HCT116 (cell line): ENCODE data around the gene ZNF346.

Experiments used
- FOSL1 ChIP-seq: IDR thresholded peaks from 2 replicates; pipeline ENCODE4 v1.6.1; 2012; ENCODE audit warnings: low read depth
- JUND ChIP-seq: IDR thresholded peaks from 2 replicates; pipeline ENCODE4 v1.6.1; 2012
- MAX ChIP-seq: IDR thresholded peaks from 2 replicates; pipeline ENCODE4 v1.6.1; 2012
- POLR2A ChIP-seq: IDR thresholded peaks from 2 replicates; pipeline ENCODE4 v1.7.0; 2011; ENCODE audit warnings: borderline replicate concordance; ENCODE audit not compliant: insufficient read depth, insufficient read length; ENCODE audit errors: extremely low read depth
- POLR2AphosphoS5 ChIP-seq: IDR thresholded peaks from 2 replicates; pipeline ENCODE4 v1.6.1; 2011; ENCODE audit warnings: mild to moderate bottlenecking, low read depth, low read length, moderate library complexity
- SIN3A ChIP-seq: IDR thresholded peaks from 2 replicates; pipeline ENCODE4 v1.6.1; 2012; ENCODE audit warnings: low read depth
- TCF7L2 ChIP-seq: IDR thresholded peaks from 2 replicates; pipeline ENCODE4 v1.7.0; 2011; ENCODE audit warnings: borderline replicate concordance, inconsistent platforms; ENCODE audit not compliant: insufficient read depth, insufficient read length; ENCODE audit errors: extremely low read depth
- TF ChIP-seq, protein P1 (sequence below), 3 experiments: fragments of 200-600 bp in 1 of 3; sonication (generic) in 1 of 3; IDR thresholded peaks in 2 of 3; conservative IDR thresholded peaks in 1 of 3; 2 replicates each; pipeline ENCODE4 v1.5.1; 2012 to 2017; ENCODE audit warnings: low read depth in 2 of 3, low read length in 2 of 3, antibody characterized with exemption in 1 of 3, borderline replicate concordance in 1 of 3, control low read depth in 1 of 3, mild to moderate bottlenecking in 1 of 3, mixed read lengths in 1 of 3, mixed run types in 1 of 3, moderate library complexity in 1 of 3; ENCODE audit not compliant: insufficient read depth in 1 of 3

- TF ChIP-seq POLR2A (no peak), SIN3A (no peak), JUND (no peak), FOSL1 (no peak), POLR2AphosphoS5 (no peak), MAX (no peak), TCF7L2 (no peak)
- TF ChIP-seq, protein P1, sequence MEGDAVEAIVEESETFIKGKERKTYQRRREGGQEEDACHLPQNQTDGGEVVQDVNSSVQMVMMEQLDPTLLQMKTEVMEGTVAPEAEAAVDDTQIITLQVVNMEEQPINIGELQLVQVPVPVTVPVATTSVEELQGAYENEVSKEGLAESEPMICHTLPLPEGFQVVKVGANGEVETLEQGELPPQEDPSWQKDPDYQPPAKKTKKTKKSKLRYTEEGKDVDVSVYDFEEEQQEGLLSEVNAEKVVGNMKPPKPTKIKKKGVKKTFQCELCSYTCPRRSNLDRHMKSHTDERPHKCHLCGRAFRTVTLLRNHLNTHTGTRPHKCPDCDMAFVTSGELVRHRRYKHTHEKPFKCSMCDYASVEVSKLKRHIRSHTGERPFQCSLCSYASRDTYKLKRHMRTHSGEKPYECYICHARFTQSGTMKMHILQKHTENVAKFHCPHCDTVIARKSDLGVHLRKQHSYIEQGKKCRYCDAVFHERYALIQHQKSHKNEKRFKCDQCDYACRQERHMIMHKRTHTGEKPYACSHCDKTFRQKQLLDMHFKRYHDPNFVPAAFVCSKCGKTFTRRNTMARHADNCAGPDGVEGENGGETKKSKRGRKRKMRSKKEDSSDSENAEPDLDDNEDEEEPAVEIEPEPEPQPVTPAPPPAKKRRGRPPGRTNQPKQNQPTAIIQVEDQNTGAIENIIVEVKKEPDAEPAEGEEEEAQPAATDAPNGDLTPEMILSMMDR (IDR thresholded peaks at IDR 0.05 in 2 of 3, conservative IDR thresholded peaks at IDR 0.05 in 1 of 3; ENCODE audit: borderline replicate concordance in 1 of 3, insufficient read depth in 1 of 3, low read depth in 2 of 3, low read length in 2 of 3): peak; percentile 96 to 99 (median 98)
Measured at GRCh38 chr5:177111720-177112394, 89.4 kb downstream of the ZNF346 start.
